ENCODE measurements around the gene NXNL1.

DNA sequence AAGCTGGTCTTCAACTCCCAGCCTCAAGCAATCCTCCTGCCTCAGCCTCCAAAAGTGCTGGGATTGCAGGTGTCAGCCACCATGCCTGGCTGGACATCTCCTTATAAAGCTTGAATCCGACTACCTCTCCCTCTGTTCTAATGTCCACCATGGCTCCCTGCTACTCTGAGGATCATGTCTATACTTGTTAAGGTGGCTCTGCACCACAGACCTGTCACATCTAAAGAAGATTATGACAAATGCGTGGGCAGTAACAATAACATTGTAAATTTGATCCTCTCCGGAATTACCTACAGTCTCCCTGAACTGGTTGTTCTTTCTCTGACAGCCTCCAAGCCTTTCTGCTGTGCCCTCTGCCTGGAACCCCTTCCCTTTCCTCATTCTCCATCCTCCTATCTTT lies 1.8 kb downstream of the NXNL1 start:
- TF ChIP-seq POLR2A (IDR thresholded peaks at IDR 0.05), result no peak
- TF ChIP-seq, protein P1, sequence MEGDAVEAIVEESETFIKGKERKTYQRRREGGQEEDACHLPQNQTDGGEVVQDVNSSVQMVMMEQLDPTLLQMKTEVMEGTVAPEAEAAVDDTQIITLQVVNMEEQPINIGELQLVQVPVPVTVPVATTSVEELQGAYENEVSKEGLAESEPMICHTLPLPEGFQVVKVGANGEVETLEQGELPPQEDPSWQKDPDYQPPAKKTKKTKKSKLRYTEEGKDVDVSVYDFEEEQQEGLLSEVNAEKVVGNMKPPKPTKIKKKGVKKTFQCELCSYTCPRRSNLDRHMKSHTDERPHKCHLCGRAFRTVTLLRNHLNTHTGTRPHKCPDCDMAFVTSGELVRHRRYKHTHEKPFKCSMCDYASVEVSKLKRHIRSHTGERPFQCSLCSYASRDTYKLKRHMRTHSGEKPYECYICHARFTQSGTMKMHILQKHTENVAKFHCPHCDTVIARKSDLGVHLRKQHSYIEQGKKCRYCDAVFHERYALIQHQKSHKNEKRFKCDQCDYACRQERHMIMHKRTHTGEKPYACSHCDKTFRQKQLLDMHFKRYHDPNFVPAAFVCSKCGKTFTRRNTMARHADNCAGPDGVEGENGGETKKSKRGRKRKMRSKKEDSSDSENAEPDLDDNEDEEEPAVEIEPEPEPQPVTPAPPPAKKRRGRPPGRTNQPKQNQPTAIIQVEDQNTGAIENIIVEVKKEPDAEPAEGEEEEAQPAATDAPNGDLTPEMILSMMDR (IDR thresholded peaks at IDR 0.05), result no peak
- TF ChIP-seq POLR2AphosphoS5 (IDR thresholded peaks at IDR 0.05), result no peak

Data from transverse colon (tissue), 4 donors.